HEK293 (cell line): Measurements from ENCODE around the gene RILPL1.

Source experiments
- CTCF ChIA-PET: fragments of 350-600 bp; formaldehyde crosslinking; extraction: SDS; loops from one replicate; lab custom pipeline; 2021; ENCODE audit warnings: antibody characterized with exemption; lab: Yijun Ruan, JAX
- POLR2A ChIA-PET: fragments of 300-600 bp; formaldehyde crosslinking; extraction: SDS; loops from one replicate; lab custom pipeline; 2020; ENCODE audit warnings: antibody characterized with exemption, inconsistent platforms; lab: Yijun Ruan, JAX
- H3K27ac ChIP-seq: fragments of 200-500 bp; sonication (Bioruptor generic); 2 replicates; pipeline ENCODE4 v1.5.1; 2014; ENCODE audit warnings: low read depth, low read length, control low read depth, inconsistent platforms; ENCODE audit errors: extremely low read depth
- H3K36me3 ChIP-seq, 2 experiments: fragments of 200-500 bp in 1 of 2; sonication (Bioruptor generic) in 1 of 2; 1 replicate in 1 of 2; 2 replicates in 1 of 2; pipeline ENCODE4 v1.5.1; 2014 to 2017; ENCODE audit warnings: inconsistent platforms in 2 of 2, low read length in 2 of 2; ENCODE audit not compliant: control insufficient read depth in 2 of 2, insufficient read depth in 1 of 2
- H3K4me1 ChIP-seq: fragments of 200-500 bp; sonication (Bioruptor generic); 2 replicates; pipeline ENCODE4 v1.5.1; 2014; ENCODE audit warnings: mild to moderate bottlenecking, low read length, inconsistent platforms; ENCODE audit not compliant: control insufficient read depth, insufficient read depth
- H3K4me3 ChIP-seq: 2 replicates; pipeline ENCODE4 v1.5.1; 2011; ENCODE audit warnings: low read depth, mild to moderate bottlenecking, control low read depth, low read length, moderate library complexity
- H3K9me3 ChIP-seq: fragments of 200-500 bp; sonication (Bioruptor generic); 2 replicates; pipeline ENCODE4 v1.5.1; 2014; ENCODE audit warnings: low read depth, low read length, inconsistent platforms; ENCODE audit not compliant: control insufficient read depth, insufficient read depth
- FEZF1 ChIP-seq: fragments of 450-650 bp; formaldehyde crosslinking; IDR thresholded peaks from 2 replicates; pipeline ENCODE4 v1.5.1; 2016; ENCODE audit warnings: missing biosample characterization, missing genetic modification characterization
- HOXA7 ChIP-seq: sonication (generic); formaldehyde crosslinking; IDR thresholded peaks from 2 replicates; pipeline ENCODE4 v1.8.1; 2022; ENCODE audit warnings: missing genetic modification reagents, borderline replicate concordance
- KLF9 ChIP-seq: fragments of 450-650 bp; formaldehyde crosslinking; IDR thresholded peaks from 2 replicates; pipeline ENCODE4 v1.5.1; 2016; ENCODE audit warnings: missing biosample characterization, missing genetic modification characterization, low read depth
- ZBTB17 ChIP-seq: fragments of 450-650 bp; formaldehyde crosslinking; IDR thresholded peaks from 2 replicates; pipeline ENCODE4 v1.5.1; 2016; ENCODE audit warnings: missing biosample characterization, missing genetic modification characterization
- ZBTB8A ChIP-seq: fragments of 450-650 bp; formaldehyde crosslinking; IDR thresholded peaks from 2 replicates; pipeline ENCODE4 v1.5.1; 2016; ENCODE audit warnings: missing biosample characterization, missing genetic modification characterization
- ZNF10 ChIP-seq: fragments of 450-650 bp; formaldehyde crosslinking; IDR thresholded peaks from 2 replicates; pipeline ENCODE4 v1.5.1; 2017; ENCODE audit warnings: missing biosample characterization, missing genetic modification characterization
- ZNF114 ChIP-seq: fragments of 450-650 bp; formaldehyde crosslinking; IDR thresholded peaks from 2 replicates; pipeline ENCODE4 v1.5.0; 2017; ENCODE audit warnings: missing biosample characterization, missing genetic modification characterization
- ZNF121 ChIP-seq: fragments of 450-650 bp; formaldehyde crosslinking; IDR thresholded peaks from 2 replicates; pipeline ENCODE4 v1.5.1; 2016; ENCODE audit warnings: missing biosample characterization, missing genetic modification characterization
- ZNF169 ChIP-seq: fragments of 450-650 bp; formaldehyde crosslinking; IDR thresholded peaks from 2 replicates; pipeline ENCODE4 v1.5.1; 2016; ENCODE audit warnings: missing biosample characterization, missing genetic modification characterization
- ZNF175 ChIP-seq: fragments of 450-650 bp; formaldehyde crosslinking; IDR thresholded peaks from 2 replicates; pipeline ENCODE4 v1.5.1; 2016; ENCODE audit warnings: missing biosample characterization, missing genetic modification characterization
- ZNF184 ChIP-seq: fragments of 450-650 bp; IDR thresholded peaks from 2 replicates; pipeline ENCODE4 v1.5.1; 2018; ENCODE audit warnings: missing biosample characterization, mild to moderate bottlenecking, missing genetic modification characterization
- ZNF311 ChIP-seq: fragments of 450-650 bp; formaldehyde crosslinking; IDR thresholded peaks from 2 replicates; pipeline ENCODE4 v1.5.1; 2017; ENCODE audit warnings: missing biosample characterization, missing genetic modification characterization, borderline replicate concordance
- ZNF426 ChIP-seq: fragments of 450-650 bp; formaldehyde crosslinking; IDR thresholded peaks from 2 replicates; pipeline ENCODE4 v1.5.1; 2017; ENCODE audit warnings: missing biosample characterization, missing genetic modification characterization, mild to moderate bottlenecking, inconsistent platforms, moderate library complexity
- ZNF76 ChIP-seq: fragments of 450-650 bp; formaldehyde crosslinking; IDR thresholded peaks from 2 replicates; pipeline ENCODE4; 2016; ENCODE audit warnings: low read depth, missing biosample characterization, missing genetic modification characterization, borderline replicate concordance
- ZNF837 ChIP-seq: fragments of 450-650 bp; formaldehyde crosslinking; IDR thresholded peaks from 2 replicates; pipeline ENCODE4 v1.5.1; 2016; ENCODE audit warnings: missing biosample characterization, missing genetic modification characterization
- ZNF843 ChIP-seq: fragments of 450-650 bp; formaldehyde crosslinking; IDR thresholded peaks from 2 replicates; pipeline ENCODE4 v1.5.1; 2016; ENCODE audit warnings: missing biosample characterization, missing genetic modification characterization
- TF ChIP-seq, protein P1 (sequence below): fragments of 450-650 bp; formaldehyde crosslinking; IDR thresholded peaks from 2 replicates; pipeline ENCODE4 v1.5.1; 2017; ENCODE audit warnings: missing biosample characterization, mild to moderate bottlenecking, missing genetic modification characterization, moderate library complexity
- TF ChIP-seq, protein P2 (sequence below): fragments of 450-650 bp; formaldehyde crosslinking; IDR thresholded peaks from 2 replicates; pipeline ENCODE4 v1.5.0; 2017; ENCODE audit warnings: missing biosample characterization, missing genetic modification characterization, borderline replicate concordance
- TF ChIP-seq, protein P3 (sequence below): fragments of 450-650 bp; formaldehyde crosslinking; IDR thresholded peaks from 2 replicates; pipeline ENCODE4 v1.5.1; 2016; ENCODE audit warnings: missing biosample characterization, missing genetic modification characterization
- TF ChIP-seq, protein P4 (sequence below): fragments of 450-650 bp; formaldehyde crosslinking; IDR thresholded peaks from 2 replicates; pipeline ENCODE4 v1.5.1; 2017; ENCODE audit warnings: missing biosample characterization, missing genetic modification characterization

RILPL1 gene

DNA sequence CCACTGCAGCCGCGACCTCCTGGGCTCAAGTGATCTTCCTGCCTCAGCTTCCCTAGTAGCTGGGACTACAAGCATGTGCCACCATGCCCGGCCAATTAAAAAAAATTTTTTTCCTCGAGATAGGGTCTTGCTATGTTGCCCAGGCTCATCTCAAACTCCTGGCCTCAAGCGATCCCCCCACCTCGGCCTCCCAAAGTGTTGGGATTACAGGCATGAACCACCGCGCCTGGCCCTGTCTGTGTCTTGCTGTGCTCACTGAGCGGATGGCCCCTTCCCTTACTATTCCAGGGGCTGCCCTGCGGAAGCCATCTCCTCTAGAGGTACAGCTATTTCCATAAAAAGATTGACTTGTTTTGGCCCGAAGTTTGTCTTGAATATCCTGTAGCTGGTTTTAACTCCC, 55.5 kb downstream of the RILPL1 start:
- Histone ChIP-seq H3K4me3 (no peak overlapping the region), H3K36me3 (peaks cover 3 to 56% of the 10 kb centered on the region in 2 experiments; a peak in 2 of 3 replicates), H3K9me3 (no peaks in the 10 kb centered on the region), H3K4me1 (no peaks in the 10 kb centered on the region), H3K27ac (no peak overlapping the region)
- CTCF ChIA-PET = no interaction called here
- peak; percentile 75 for TF ChIP-seq ZNF121 (tag by site-specific recombination)
- TF ChIP-seq ZNF426 (tag by site-specific recombination) = no peak
- no peak for TF ChIP-seq HOXA7
- POLR2A ChIA-PET = no interaction called here

DNA sequence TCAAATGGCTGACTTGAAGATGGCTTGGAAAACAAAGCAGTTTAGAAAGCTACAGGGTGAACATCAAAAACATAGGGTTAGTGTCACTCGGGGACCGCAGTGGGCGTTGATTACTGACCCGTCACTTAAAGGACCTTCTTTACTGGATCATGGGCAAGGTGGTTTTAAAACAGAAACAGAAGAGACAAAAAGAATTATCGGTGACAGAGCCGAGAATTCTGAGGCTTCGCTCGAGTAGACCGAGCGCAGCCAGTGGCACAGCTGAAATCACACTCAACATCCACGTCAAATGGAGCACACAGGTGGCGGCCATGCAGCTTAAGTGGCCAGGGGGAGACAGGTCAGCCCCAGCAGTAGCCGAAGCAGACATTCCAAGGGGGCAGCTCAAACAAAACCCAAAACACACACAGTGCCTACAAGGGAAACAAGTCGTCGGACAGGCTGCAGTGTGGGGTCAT, 58.2 kb downstream of the RILPL1 start:
- ChIA-PET POLR2A (interaction anchor here (1.0 kb wide), 1 partner anchor 29 kb away, joined by 3 read pairs; no protein-coding TSS in a partner anchor), CTCF (no interaction called here)
- Histone ChIP-seq H3K36me3 (peaks cover 8 to 64% of the 10 kb centered on the region in 2 experiments; a peak in 2 of 3 replicates), H3K27ac (no peak overlapping the region), H3K9me3 (no peaks in the 10 kb centered on the region), H3K4me3 (no peak overlapping the region), H3K4me1 (no peaks in the 10 kb centered on the region)
- no peak for TF ChIP-seq ZNF76 (tag by site-specific recombination)
- TF ChIP-seq, protein P1, sequence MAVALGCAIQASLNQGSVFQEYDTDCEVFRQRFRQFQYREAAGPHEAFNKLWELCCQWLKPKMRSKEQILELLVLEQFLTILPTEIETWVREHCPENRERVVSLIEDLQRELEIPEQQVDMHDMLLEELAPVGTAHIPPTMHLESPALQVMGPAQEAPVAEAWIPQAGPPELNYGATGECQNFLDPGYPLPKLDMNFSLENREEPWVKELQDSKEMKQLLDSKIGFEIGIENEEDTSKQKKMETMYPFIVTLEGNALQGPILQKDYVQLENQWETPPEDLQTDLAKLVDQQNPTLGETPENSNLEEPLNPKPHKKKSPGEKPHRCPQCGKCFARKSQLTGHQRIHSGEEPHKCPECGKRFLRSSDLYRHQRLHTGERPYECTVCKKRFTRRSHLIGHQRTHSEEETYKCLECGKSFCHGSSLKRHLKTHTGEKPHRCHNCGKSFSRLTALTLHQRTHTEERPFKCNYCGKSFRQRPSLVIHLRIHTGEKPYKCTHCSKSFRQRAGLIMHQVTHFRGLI (tag by site-specific recombination) = no peak
- no peak for TF ChIP-seq ZNF169 (tag by site-specific recombination)
- no peak for TF ChIP-seq ZNF837 (tag by site-specific recombination)
- TF ChIP-seq ZNF10 = no peak
- no peak for TF ChIP-seq ZBTB8A (tag by site-specific recombination)
- TF ChIP-seq, protein P2, sequence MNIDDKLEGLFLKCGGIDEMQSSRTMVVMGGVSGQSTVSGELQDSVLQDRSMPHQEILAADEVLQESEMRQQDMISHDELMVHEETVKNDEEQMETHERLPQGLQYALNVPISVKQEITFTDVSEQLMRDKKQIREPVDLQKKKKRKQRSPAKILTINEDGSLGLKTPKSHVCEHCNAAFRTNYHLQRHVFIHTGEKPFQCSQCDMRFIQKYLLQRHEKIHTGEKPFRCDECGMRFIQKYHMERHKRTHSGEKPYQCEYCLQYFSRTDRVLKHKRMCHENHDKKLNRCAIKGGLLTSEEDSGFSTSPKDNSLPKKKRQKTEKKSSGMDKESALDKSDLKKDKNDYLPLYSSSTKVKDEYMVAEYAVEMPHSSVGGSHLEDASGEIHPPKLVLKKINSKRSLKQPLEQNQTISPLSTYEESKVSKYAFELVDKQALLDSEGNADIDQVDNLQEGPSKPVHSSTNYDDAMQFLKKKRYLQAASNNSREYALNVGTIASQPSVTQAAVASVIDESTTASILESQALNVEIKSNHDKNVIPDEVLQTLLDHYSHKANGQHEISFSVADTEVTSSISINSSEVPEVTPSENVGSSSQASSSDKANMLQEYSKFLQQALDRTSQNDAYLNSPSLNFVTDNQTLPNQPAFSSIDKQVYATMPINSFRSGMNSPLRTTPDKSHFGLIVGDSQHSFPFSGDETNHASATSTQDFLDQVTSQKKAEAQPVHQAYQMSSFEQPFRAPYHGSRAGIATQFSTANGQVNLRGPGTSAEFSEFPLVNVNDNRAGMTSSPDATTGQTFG (tag by site-specific recombination) = no peak
- no peak for TF ChIP-seq KLF9 (tag by site-specific recombination)
- TF ChIP-seq, protein P3, sequence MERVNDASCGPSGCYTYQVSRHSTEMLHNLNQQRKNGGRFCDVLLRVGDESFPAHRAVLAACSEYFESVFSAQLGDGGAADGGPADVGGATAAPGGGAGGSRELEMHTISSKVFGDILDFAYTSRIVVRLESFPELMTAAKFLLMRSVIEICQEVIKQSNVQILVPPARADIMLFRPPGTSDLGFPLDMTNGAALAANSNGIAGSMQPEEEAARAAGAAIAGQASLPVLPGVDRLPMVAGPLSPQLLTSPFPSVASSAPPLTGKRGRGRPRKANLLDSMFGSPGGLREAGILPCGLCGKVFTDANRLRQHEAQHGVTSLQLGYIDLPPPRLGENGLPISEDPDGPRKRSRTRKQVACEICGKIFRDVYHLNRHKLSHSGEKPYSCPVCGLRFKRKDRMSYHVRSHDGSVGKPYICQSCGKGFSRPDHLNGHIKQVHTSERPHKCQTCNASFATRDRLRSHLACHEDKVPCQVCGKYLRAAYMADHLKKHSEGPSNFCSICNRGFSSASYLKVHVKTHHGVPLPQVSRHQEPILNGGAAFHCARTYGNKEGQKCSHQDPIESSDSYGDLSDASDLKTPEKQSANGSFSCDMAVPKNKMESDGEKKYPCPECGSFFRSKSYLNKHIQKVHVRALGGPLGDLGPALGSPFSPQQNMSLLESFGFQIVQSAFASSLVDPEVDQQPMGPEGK (tag by site-specific recombination) = no peak
- TF ChIP-seq ZNF175 (tag by site-specific recombination) = no peak
- no peak for TF ChIP-seq ZNF114 (tag by site-specific recombination)
- TF ChIP-seq ZNF843 (tag by site-specific recombination) = no peak
- TF ChIP-seq, protein P4, sequence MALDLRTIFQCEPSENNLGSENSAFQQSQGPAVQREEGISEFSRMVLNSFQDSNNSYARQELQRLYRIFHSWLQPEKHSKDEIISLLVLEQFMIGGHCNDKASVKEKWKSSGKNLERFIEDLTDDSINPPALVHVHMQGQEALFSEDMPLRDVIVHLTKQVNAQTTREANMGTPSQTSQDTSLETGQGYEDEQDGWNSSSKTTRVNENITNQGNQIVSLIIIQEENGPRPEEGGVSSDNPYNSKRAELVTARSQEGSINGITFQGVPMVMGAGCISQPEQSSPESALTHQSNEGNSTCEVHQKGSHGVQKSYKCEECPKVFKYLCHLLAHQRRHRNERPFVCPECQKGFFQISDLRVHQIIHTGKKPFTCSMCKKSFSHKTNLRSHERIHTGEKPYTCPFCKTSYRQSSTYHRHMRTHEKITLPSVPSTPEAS (tag by site-specific recombination) = no peak
- no peak for TF ChIP-seq ZNF311 (tag by site-specific recombination)
- TF ChIP-seq ZBTB17 (tag by site-specific recombination) = no peak
- TF ChIP-seq ZNF184 = no peak
- TF ChIP-seq FEZF1 (tag by site-specific recombination) = no peak
